GM21619 (cell line): ENCODE results near the gene SLIT3.

Source experiments
- ATAC-seq: cut with Tn5 transposase; IDR thresholded peaks from one replicate; pipeline ENCODE4 v1.9.1; 2021; ENCODE audit not compliant: unreplicated experiment

The SLIT3 gene

DNA sequence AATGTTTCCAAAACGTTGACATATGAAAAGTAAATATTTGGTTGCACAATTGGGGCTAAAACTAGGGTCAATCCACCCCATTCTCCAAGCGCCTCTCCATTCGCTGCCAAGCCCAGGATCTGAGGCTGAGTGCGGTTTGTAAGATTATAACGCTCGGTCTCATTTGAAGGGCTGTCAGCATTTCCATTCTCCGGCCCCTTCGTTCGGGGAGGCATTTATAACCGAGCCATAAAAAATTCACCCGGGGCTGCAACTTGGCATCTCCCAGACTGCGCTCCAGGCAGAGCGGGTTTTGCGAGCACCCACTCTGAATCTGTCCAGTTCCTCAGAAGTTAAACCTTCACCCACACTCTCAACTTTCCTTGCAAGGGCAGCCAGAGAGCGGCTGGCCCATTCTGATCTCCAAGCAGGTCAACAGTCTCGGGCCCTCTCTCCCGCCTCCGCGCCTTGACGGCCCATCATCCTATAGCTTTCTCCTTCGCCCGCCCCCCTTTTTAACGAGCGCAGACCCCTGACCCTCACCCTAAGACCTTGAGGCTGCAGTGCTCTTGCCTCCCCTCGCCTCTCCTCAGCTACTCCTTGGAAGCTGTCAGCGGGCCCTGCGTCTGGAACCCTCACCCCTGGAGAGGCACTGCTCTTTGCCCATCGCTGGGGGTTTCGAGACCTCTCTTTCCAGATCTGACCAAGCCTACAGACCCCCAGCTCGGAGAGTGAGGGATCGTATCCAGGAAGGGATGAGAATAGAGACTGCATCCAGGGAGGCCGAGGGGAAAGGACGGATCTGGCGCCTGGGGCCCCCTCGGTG lies 1.1 kb downstream of the SLIT3 start:
- no peak for ATAC-seq

DNA sequence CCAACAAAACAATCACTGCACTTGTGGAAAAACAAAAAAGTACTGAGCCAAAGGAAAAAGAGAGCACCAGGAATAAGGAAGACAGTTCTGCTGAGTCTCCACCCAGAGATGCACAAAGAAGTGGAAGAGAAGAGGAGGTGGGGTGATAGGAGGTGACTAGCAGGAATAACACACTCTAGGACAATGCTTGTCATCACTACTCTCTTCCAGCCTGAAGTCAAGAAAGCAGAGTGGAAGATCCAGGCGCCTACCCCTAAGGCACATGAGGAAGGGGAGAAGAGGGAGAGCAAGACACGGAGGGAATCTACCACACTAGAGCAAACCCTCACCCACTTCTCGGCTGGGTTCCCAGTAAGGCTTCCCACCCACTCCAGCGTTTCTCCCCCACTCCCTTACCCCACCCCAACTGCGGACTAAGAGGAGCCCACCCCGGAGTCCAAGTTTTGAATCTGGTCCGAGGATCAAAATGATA lies 1.7 kb downstream of the SLIT3 start:
- ATAC-seq: no peak

DNA sequence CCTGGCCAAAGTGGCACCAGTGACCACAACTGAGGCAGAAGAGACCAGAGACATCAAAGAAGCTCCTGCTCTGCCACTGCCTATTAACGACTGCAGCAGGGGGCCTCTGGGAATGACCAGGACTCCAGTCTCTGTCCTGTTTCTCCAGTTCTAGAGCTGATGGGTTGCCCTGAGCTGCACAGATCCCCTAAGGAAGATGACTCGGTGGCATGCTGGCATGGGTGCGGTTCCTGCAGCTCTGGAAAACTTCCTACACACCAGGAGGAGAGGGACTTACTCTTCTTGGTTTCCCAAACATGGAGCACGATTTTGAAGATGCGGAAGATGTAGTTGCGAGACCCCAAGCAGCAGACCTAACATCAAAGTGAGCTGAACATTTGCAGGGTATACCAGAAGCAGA lies 2.7 kb downstream of the SLIT3 start:
- ATAC-seq: no peak

DNA sequence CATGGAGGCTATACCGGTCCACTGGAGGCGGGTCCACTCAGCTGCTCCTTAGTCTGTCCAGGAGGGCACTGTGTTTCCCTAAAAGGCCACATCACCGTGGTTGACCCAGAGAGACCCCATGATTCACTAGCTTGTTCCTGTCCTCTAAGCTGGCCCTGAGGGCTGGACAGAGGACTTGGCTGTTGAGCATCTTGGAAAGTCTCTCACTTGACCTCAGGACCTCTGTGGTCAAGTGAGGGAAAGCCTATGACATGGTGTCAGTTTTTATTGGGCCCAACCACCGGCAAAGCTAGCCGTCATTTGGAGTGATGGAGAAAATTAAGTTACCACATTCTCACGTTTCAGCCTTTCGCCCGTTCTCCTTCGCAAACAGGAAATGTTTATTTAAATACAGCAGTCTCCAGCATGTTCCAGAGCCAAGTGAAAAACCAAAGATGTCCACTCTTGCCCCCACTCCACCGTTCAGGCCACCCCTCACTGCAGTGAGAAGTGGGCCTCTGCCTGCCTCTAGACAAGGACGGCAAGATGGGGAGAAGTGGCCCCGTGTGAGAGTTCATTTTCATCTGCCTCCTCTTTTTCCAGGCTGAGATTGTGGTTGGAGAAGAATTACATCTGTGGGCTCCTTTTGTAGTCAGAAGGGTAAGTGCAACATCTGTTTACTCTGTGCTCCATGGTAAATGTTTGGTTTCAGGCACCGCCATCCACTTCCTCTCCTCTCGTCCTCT lies 4.4 kb downstream of the SLIT3 start:
- ATAC-seq: no peak

DNA sequence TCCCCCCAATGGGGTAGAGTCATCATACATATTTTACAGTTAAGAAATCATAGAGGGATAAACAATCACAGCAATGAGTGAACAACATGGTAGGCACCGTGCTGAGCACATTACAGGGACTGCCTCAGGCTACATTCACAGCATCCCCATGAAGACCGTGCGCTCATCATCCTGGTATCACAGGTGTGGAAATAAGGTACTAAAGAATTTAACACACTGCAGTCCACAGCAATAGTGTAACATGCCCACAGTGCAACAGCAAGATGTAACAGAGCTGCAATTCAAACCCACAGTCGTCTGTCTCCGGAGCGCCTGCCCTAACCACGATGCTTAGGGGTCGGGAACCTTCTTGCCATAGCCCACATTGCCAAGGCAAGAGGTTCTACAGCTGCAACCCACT lies 5.6 kb downstream of the SLIT3 start:
- ATAC-seq: no peak

DNA sequence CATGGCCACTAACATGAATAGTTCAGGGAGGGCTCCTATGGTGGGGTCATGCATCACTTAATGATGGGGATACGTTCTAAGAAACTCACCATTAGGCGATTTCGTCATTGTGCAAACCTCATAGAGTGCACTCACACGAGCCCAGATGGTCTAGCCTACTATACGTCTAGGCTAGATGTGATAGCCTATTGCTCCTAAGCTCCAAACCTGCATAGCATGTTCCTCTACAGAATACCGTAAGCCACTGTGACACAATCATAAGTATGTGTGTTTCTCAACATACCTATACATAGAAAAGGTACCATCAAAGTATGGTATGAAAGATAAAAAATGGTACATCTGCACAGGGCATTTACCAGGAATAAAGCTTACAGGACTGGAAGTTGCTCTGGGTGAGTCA lies 6.3 kb downstream of the SLIT3 start:
- no peak for ATAC-seq

DNA sequence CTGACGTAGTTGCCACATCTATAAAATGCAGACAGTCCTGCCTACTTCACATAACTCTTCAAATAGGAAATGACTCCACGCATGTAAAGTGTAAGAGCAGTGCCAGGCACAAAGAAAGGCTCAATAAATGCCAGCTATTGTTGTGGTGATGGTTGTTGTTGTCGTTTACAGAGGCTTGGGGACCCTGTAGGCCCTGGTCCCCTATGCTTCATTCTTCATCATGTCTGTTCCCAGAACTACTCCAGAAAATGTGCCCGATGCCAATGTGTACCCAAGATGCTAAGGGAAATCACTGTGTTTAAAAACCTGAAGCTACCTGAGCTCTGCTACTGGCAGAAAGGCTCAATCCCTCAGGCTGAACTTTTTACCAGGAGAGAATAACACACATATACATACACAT lies 9.1 kb downstream of the SLIT3 start:
- no peak for ATAC-seq

DNA sequence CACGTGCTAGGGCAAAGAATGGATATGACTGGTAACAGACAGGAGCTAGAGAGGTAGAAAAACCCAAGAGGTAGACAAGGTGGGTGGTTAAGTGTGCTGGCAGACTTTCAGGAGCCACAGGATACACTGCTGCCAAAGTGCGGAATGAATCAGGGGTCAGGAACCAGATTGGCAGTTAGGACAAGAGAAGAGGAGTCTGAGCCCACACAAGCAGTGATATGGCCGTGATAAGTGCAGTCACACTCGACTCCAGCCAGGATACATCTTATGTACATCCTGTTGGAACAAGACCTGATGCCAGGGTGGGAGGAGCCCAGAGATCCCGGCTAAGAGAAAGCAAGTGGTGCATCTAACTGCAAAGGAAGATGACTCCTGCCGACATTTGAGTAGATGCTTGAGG lies 10.0 kb downstream of the SLIT3 start:
- ATAC-seq: no peak

DNA sequence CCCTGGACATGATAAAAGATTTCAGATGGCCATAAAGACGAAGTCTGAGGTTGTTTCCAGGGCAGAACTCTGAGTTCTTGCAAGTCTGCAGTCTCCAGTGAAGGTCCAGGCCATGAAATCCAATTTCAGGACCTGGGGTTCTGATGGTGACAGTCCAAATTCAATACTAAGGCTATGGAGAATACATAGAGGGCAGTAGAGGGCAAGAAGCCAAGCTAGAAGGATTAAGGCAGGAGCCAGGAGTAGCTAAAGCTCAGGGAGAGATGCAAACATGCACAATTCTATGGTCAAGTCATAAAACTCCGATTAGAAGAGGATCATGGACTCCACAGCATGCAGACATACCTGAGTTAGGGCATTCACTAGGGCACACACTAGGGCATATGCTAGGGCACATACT lies 11.4 kb downstream of the SLIT3 start:
- no peak for ATAC-seq

DNA sequence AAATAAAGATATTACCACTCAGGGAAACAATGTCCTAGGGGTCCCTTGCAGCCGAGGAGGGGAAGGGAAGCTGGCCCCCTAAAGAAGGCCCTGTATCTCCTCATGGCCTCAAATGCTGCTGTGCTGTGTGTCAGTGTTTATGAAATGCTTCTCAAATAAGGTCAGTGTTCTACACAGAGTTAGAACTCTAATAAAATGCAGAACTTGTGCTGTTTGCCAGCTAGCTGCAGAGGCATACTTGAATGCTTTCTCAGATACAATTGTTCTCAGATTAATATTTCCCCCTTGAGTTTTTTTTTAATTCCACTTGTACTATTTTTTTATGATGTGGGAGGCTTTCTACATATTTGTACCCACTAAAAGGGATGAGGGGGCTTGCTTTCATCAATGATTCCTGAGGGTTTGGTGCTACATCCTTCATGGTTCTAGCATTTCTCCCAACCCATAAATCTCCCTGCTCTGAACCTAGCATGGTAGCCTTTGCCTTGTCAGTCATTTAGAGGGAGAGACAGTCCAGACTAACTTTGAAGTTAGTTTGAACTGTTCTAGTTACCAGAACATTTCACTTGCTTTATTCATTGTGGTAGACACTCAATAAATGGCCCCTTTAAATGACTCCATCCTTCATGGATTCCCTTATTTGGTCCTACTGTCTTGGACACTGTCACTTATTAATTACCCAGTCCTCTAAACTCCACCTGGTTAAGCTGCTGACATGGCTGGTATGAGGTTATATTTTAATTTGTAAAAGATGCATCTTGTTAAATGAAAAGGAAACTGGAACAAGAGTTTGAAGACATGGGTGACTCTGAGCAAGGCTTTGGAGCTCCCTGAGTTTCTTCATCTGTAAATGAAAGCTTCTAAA lies 12.6 kb downstream of the SLIT3 start:
- ATAC-seq: no peak

DNA sequence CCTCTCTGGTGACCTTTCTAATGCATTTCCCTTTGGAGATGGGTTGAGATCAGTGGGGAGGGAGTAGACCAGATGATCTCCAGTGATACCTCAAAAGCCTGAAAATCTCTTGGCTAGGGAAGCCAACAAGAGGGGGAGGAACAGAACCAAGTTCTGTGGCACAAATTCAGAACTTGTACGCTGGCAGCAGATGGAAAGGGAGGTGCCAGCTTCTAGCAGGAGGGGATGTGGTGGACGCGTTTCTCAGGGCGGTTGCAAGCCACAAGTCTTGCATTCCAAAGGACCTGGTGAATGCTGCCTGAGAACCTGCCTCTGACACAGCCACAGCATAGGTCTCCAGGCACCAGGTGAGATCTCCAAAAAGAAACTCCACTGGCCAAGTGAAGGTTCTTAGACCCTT lies 13.4 kb downstream of the SLIT3 start:
- no peak for ATAC-seq

DNA sequence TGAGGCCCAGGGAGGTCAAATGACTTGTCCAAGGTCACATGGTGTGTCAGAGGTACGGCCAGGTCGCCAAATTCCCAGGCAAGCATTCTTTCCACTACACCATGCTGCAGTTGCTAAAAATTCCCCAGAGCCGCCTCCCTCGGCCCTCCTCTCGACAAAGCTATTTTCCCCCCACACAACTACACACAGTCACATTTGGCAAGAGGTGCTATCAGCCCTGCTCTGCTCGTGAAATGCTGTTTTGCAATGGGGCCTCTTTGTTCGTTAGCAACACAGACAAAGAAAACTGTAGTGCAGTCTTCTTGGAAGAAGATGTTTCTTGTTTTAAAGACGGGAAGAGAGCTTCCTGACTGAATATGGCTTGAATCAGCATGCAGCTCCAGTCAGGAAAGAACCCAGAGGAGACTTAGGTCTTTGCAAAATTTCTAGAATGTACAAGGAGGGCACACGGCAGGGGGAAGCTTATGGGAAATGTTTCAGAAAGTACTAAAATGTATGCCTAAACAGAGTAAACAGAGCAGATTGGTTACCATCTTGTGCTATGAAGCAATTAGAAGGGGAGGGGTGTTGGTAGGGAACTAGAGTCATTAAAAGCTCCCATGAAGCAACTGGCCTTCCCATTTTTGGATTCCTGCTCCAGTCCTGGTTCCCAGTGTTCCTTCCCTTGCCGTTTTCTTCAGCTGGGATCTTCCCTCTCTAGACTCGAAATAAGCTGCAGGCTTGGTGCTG lies 14.2 kb downstream of the SLIT3 start:
- no peak for ATAC-seq

DNA sequence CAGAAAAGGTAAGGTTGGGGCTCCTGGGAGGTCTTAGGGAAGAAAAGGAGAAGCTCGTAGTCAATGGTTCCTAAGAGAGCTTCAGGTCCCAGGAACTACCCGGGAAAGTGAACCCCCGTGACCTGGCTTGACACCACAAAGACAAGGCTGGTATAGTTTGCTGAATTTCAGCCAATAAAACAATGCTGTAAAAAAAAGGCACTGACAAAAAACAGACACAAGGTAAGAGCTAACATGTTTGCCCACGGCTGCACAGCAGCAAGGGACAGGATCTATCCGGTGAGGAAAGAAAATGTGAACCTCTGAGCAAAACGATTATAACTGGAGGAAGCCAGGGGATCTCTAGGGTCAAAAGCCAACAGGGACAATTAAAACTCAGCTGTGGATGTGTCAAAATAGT lies 17.1 kb downstream of the SLIT3 start:
- ATAC-seq: no peak

DNA sequence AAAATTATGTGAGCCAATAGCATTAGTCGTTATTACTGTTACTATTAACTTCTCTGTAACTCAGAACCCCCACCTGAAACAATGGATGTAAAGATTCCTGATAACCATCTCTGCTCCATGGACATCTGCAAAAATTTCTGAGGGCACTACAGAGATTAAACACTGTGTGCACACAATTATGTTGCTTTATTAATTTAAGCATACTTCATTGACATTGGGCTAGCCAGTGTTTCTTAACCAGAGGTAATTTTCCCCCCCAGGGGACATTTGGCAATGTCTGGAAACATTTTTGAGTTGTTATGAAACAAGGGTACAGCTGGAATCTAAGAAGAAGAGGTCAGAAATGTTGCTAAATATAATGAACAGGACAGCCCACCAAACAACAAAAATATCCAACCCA lies 19.3 kb downstream of the SLIT3 start:
- ATAC-seq: no peak

DNA sequence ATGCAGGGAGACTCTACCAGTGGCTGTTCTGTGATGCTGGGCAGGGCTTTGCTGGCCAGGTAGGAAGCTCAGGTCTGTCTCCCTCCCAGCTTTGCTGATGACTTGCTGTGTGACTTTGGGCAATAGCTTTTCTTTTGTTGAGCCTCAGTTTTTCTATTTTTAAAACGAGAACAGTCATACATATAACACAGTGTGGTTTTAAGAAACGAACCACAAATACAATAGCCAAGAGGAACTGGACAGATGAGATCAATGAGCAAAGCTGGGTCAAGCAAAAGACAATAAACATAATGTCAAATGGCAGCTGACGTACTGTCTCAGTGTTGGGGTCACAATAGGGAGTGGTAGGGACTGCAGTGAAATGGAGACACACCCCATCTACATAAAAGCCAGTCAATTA lies 20.2 kb downstream of the SLIT3 start:
- no peak for ATAC-seq

DNA sequence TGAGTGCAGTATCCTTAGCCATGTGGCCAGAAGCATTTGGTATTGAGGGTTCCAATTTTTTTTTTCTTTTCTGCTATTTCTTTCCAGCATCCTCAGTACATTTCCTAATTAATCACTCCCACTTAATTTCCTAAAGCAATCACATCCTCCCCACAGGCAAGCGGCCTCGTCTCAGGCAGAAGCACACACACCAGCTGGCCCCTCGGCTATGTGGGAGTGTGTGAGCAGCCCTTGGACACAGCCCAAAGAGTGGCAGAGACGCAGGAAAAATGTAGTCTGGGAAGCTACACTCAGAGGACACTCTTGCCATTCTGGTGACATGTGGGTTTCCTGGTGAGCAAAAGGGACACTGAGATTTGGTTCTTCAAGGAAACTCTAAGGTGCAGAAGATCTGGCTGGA lies 20.7 kb downstream of the SLIT3 start:
- ATAC-seq: no peak

DNA sequence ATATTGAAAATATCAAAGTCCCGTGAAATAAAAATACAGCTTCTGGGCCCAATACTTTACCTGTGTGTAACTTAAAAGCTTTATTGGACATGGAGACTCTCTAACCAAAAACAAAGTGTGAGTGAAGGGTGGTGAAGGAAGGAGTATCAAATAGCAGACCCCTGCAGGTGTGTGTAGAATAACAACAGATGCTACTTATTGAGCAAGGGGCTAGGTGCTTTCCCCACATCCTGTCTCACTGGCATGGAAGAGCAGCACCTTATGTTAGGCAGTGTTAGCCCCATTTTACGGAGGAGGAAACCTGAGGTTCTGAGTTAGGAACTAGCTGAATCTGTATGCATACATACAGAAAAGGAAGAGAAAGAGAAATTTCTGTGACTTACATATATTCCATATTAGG lies 21.8 kb downstream of the SLIT3 start:
- ATAC-seq: no peak

DNA sequence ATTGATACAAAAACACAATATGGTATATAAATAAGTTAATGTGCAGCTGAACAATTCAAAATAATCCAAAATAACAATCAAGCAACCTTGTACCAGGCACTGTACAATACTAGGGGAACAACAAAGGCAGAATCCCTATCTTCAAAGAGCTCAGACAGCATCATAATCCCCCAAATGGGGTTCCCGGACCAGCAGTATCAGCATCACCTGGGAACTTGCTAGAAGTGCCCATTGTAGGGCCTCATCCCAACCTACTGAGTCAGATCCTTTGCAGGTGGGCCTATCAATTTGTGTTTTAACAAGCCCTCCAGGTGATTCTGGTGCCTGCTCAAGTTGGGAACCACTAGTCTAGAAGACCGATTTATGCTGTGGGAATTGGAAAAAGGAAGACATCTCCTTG lies 27.1 kb downstream of the SLIT3 start:
- no peak for ATAC-seq

DNA sequence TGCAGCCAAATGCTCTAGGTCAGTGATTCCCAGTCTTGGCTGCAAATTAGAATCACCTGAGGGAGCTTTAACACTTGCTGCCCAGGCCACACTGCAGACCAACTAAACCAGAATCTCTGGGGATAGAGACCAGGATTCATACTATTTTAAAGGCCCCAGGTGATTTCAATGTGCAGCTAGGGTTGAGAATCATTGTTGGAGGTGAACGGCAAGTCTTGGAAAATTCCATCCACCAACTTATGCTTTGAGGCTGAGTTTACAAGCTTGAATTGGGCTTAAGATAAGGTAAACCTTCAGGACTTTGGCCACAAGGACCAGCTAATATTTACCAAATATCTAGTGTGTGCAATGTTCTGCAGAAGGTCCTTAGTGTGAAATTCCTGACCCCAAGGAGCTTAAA lies 27.5 kb downstream of the SLIT3 start:
- no peak for ATAC-seq

DNA sequence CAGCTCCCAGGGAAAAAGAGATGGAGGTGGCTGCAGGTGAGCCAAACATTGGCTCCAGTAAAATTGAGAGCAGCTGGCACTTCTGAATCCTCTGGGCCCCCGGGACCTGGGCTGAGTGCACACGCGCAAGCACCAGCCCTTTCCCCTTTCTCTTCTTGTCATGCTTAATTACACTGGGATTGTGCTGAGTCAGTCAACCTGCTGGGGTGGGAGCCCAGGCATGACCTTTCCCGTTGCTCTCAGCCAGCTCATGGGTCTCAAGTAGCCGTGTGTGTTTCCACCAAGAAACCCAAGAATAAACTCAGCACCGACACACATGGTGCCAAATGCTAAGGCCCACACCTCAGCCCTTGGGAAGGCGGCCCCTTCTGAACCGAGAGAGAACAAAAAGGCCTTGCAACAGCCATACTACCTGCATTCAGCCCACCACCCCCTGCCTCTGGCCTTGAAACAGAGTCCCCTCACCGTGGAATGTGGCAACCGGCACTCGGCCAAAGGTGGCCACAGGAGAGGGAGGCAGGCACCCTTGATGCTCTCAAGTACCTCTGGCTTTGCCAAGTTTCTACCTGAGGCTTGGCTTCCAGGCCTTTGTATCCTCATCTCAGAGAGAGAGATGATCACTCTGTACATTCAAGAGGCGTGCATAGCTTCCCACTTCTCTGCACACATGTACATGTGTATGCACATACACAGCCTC lies 28.1 kb downstream of the SLIT3 start:
- ATAC-seq: no peak
